GM18498 (cell line): ENCODE measurements around the gene ITPR1.

Experiments
- ATAC-seq: cut with Tn5 transposase; IDR thresholded peaks from one replicate; pipeline ENCODE4 v1.9.1; 2021; ENCODE audit warnings: mild to moderate bottlenecking, moderate library complexity; ENCODE audit not compliant: unreplicated experiment

The ITPR1 gene

DNA sequence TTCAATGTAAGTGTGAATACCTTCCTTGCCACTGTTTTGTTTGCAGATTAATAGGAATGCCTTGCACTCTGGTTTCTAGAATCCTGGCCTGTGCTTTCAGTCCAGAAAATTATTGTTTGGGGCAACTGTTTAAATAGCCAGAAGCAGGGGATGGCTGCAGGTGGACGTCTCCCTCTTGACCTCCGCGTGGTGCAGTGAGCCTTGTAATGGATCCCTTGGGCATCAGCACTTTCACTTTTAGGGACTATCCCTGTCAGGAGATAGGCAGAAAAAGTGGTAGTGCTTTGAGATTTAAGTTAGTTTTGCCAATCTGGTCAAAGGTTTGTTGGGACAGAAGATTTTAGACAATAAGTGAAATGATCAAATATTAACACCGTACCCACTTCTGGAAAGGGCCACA, 307.4 kb downstream of the ITPR1 start:
- ATAC-seq, result no peak

GRCh38 chr3:4801892-4802291, 308.7 kb downstream of the ITPR1 start:
- no peak for ATAC-seq

GRCh38 chr3:4802903-4803302, 309.8 kb downstream of the ITPR1 start:
- ATAC-seq, result no peak

- no peak for ATAC-seq
Observed at GRCh38 chr3:4804161-4805058, 311.3 kb downstream of the ITPR1 start.

DNA sequence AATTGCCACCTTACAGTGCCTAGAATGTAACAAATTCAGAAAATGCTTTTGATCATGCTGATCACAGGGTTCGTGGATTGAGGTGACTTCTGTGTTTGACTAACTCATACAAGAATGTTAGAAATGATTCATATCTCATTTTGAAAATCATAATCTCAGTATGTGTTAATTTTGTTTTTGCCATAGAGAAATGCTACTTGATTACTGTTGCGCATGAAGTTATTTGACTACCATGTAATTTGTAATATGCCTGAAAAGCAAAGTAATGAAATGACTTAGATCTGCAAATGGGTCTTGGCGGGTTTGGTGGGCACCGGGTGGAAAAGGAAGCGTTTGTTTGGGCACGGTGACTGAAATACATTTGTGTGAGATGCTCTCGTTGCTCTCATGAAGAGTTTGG, 312.5 kb downstream of the ITPR1 start:
- no peak for ATAC-seq

- no peak for ATAC-seq
Observed at GRCh38 chr3:4806535-4807108, 313.5 kb downstream of the ITPR1 start.

DNA sequence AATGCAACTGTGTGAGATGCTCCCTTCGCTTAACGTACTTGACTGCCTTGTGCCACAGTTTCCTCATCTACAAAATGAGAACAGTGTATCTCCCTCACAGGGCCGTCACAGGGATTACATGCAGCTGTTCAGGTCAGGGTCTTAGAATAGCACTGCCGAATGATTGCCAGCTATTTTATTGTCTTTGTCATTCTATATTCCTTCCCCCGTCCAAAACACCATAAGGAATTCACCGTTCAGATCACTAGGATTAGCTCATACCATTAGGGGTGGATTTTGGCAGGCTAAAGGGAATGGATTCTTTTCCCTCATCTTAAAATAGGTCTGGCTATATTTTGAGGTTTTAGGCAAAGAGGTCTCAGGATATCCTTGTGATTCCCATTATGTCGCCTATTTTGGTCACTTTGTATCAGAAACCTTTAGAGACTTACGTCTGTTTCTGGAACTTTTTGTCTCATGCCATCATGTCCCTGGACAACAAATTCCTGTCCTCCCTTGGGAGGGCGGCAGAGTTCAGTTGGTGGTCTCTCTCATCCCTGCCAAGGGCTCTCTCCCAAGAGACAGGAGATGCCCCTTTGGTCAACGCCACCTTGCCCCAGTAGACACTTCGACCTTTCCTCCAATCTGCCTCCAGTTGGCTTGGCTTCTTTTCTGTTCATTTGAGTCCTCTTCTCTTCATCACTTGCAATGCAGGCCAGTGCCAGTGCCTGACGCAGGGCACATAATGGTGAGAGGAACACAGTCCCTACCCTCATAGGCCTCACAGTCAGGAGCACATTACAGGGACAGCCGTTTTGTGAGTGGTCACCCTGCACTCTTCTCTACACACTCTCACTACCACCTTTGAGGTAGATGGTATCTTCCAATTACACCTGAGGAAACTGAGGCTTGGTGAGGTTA, 314.5 kb downstream of the ITPR1 start:
- ATAC-seq, result no peak

DNA sequence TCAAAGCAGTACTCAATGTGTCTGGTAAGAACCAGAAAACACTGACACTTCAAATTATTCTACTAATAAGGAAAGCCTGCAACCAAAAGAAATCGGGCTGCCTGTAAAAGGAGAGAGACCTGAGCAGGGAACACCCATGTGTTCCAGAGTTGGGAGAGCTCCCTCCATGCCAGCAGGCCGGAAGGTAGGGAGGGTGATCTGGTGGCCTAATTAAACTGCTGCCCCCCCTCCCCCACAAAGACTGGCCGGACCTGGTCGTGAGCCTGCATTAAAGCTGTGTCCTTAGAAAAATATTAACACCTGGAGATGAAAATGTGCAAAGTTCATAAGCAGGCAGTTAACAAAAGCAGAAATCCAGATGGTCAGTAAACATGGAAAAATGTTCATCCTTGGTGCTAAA, 315.5 kb downstream of the ITPR1 start:
- ATAC-seq, result no peak

GRCh38 chr3:4809922-4810321, 316.8 kb downstream of the ITPR1 start:
- no peak for ATAC-seq

GRCh38 chr3:4812591-4812990, 319.4 kb downstream of the ITPR1 start:
- no peak for ATAC-seq

GRCh38 chr3:4813909-4814304, 320.8 kb downstream of the ITPR1 start:
- ATAC-seq, result no peak

DNA sequence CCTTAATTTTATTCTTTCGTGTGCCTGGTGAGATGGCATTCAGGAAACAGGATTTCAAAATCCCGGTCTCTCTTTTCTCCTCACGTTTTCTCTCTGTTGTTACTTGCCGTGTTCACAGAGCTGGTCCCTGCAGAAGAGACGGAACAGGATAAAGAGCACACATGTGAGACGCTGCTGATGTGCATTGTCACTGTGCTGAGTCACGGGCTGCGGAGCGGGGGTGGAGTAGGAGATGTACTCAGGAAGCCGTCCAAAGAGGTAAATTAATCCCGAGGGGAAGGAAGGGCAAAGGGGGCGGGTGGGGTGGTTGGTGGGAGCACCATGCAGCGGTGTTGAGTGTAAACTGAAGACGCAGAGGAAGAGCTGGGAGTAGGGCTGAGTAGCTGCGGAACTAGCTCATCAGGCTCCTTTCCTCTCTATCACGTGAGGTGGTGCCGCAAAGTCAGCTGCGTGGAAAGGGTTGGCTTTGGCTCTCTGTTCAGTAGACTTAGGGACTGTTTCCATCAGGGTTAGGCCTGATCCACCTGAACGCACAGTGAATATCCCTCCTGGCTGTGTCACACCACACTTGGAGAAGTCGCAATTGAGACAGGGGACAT, 321.3 kb downstream of the ITPR1 start:
- ATAC-seq, result no peak

DNA sequence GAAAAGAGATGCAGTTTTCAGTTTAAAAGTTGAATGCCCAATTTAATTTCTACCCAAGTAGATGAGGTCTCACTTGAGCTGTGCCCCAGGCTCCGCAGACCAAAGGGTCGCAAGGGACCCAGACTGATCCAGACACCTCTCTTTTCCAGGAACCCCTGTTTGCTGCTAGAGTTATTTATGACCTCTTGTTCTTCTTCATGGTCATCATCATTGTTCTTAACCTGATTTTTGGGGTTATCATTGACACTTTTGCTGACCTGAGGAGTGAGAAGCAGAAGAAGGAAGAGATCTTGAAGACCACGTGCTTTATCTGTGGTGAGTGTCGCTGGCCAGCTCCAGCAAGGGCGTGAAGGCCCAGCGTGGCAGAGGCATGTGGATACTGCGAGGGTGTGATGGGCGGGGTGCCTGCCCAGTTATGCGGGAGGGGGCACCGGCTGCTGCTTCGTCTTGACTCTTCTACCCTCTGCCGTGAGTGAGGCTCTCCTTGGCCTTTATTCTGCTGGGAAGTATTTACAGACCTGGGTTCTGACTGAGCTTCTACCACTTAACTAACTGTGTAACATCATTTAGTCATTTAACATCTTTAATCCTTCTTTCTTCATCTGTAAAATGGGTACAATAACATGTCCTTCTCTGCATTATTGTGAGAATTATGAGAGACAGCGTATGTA, 321.9 kb downstream of the ITPR1 start:
- ATAC-seq, result no peak

- no peak for ATAC-seq
Observed at GRCh38 chr3:4816306-4816705, 323.2 kb downstream of the ITPR1 start.

DNA sequence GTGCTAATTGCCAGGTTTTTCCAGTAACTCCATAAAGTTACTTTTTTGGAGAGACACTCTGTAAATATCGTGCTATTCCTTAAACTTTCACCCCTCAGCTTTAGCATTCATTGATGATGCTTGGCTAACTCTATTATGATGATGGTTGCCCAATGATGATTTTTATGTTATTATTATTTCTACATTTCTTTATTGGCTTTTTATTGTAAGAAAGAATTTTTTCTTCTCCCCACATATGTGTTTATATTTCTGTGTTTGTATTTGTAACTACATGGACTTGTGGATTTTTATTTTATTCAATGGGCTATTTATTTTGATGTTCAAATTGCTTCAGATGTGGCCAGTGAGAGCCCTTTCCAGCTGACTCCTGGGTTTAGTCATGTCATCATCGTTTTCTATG, 323.6 kb downstream of the ITPR1 start:
- no peak for ATAC-seq

- ATAC-seq, result no peak
Observed at GRCh38 chr3:4817128-4817527, 324.0 kb downstream of the ITPR1 start.

DNA sequence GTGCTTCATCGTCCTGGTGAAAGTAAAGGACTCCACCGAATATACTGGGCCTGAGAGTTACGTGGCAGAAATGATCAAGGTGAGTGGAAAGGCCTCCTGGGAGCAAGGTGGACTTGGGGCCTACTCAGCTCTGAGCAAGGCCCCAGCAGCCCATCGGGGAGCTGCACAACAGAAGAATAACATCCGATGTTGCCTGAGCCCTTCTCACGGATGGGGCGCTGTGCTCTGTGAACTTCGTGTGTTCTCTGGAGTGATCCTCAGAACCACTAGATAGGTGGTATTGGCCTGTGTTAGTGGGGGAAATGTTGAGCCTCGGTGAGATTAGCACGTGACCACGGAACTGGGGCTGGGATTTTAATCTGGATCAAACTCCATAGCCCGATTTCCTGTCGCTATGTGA, 325.0 kb downstream of the ITPR1 start:
- ATAC-seq, result no peak

GRCh38 chr3:4818986-4819693, 326.0 kb downstream of the ITPR1 start:
- ATAC-seq, result no peak

DNA sequence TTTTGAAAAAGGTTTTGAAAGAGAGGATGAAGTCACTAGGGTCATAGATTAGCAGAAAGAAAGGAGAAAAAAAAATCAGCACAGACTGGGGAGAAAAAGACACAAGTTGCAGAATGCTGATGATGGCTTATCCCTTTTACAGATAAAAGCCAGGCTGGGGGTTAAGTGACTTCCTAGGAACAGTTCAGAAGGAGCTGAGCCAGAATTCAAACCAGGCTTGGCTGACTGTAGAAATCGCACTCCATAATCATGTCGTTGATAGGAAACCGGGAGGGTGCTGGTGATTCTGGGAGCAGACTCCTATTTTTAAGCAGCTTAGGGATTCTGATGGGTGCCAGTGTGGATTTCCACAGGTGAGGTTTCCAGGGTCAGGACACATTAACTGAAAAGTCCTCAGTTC, 326.6 kb downstream of the ITPR1 start:
- ATAC-seq, result no peak
